Prostate gland (tissue), 2 donors: ENCODE results near the gene CLSTN1.

Experiments used
- POLR2A ChIP-seq: fragments of 450-650 bp; IDR thresholded peaks from one replicate; pipeline ENCODE4 v1.6.1; 2016; ENCODE audit warnings: antibody characterized with exemption, mild to moderate bottlenecking
- POLR2AphosphoS5 ChIP-seq: sonication (generic); formaldehyde crosslinking; IDR thresholded peaks from one replicate; pipeline ENCODE4 v1.6.1; 2017; ENCODE audit warnings: antibody characterized with exemption
- TF ChIP-seq, protein P1 (sequence below), 4 experiments: fragments of 200-600 bp in 2 of 4; fragments of 450-650 bp in 2 of 4; sonication (generic) in 2 of 4; IDR thresholded peaks; 1 replicate in 3 of 4; 2 replicates in 1 of 4; pipeline ENCODE4 v1.5.1; 2016 to 2019; ENCODE audit warnings: antibody characterized with exemption in 4 of 4, mild to moderate bottlenecking in 2 of 4, moderate library complexity in 2 of 4

GRCh38 chr1:9815150-9815549 lies 8.6 kb downstream of the CLSTN1 start:
- TF ChIP-seq, protein P1, sequence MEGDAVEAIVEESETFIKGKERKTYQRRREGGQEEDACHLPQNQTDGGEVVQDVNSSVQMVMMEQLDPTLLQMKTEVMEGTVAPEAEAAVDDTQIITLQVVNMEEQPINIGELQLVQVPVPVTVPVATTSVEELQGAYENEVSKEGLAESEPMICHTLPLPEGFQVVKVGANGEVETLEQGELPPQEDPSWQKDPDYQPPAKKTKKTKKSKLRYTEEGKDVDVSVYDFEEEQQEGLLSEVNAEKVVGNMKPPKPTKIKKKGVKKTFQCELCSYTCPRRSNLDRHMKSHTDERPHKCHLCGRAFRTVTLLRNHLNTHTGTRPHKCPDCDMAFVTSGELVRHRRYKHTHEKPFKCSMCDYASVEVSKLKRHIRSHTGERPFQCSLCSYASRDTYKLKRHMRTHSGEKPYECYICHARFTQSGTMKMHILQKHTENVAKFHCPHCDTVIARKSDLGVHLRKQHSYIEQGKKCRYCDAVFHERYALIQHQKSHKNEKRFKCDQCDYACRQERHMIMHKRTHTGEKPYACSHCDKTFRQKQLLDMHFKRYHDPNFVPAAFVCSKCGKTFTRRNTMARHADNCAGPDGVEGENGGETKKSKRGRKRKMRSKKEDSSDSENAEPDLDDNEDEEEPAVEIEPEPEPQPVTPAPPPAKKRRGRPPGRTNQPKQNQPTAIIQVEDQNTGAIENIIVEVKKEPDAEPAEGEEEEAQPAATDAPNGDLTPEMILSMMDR (IDR thresholded peaks at IDR 0.05) = no peak
- no peak for TF ChIP-seq POLR2A
- peak; percentile 65 for TF ChIP-seq POLR2AphosphoS5
